Iris pigment epithelial cell (primary cell): Measurements from ENCODE around the gene SH3GL1.

Source experiments
- DNase-seq: peaks from one replicate; pipeline ENCODE4 v3.0.0-alpha.2; 2011; ENCODE audit warnings: low read depth

Gene SH3GL1

GRCh38 chr19:4313847-4314490 is 86.4 kb downstream of the SH3GL1 start:
- DNase-seq = no peak
